NCI-H2196 (cell line): ENCODE measurements around the gene BMP5.

ENCODE experiments used
- DNase-seq: peaks from one replicate; lab custom pipeline; 2025; ENCODE audit not compliant: unreplicated experiment; lab: John Stamatoyannopoulos, UW

Gene BMP5

DNA sequence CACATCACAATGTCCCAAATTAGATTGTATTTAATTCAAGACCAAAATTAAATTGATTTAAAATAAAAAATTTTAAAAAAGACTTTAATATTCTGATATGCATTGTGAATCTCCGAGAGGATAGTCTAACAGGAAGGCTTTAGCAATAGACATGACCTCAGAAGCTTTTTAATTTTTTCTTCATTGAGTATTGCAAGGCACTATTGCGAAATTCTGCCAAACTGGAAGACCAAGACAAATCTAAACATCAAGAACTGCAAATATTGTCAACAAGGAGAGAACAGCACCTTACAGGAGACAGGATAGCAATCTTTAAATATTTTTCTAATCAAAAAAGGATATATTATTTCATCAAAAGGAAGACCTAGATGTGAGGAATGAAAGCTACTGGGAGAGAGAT, 56.9 kb downstream of the BMP5 start:
- DNase-seq, result no peak

- no peak for DNase-seq
These were observed 62.9 kb downstream of the BMP5 start for GRCh38 chr6:55812509-55812908.

DNA sequence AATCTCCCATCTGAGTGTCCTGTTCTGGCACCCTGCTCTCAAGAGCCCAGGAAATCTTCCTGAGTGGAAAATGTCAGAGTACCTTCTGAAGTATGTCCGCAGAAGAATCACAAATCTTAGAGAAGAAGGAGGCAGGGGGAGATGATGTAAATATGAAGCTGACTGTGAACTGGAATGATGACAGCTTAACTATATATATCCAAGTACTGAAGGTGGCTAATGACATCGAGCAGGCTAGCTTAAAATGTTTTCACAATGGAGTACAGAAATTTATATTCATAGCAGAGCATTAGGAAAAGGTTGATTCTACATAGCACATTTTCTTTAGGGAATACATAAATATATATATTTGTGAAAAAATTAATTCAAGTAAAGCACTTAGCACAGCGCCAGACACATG, 64.3 kb downstream of the BMP5 start:
- no peak for DNase-seq

DNA sequence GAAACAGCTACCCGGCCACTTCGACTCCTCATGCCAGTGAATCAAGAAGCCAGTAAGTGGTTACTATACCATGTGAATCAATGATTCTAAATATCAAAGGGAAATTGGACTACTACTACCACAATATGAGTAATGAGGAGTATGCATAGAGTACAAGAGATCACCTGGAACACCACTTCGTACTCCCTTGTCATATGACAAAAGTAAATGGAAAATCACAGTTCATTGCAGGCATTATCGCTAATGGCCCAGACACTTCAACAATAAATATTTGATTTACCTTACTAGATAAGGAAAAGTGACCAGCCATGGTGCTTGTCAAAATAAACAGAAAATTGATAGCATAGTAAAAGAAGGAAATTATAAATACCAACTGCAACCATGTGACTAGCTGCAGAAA, 73.1 kb downstream of the BMP5 start:
- no peak for DNase-seq

- DNase-seq, result no peak
These were observed 76.8 kb downstream of the BMP5 start for GRCh38 chr6:55798571-55798970.

GRCh38 chr6:55794136-55794812, 81.1 kb downstream of the BMP5 start:
- no peak for DNase-seq

DNA sequence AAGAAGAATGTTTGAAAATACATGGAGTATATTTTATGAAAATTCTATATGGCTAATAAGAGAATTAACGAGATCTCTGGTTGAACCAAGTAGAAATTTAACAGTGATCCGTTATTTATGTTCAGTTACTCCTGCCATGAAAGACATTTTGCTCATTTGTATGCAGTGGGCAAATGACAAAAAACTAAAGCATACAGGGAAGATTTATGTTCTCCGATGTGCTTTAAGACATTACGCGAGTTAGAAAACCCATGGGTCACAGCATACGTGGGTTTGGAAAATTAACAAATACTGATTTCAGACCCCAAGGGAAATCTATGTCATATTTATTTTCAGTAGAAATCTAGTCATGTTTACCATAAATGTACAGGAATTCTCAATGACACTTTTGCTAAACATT, 90.1 kb downstream of the BMP5 start:
- no peak for DNase-seq

DNA sequence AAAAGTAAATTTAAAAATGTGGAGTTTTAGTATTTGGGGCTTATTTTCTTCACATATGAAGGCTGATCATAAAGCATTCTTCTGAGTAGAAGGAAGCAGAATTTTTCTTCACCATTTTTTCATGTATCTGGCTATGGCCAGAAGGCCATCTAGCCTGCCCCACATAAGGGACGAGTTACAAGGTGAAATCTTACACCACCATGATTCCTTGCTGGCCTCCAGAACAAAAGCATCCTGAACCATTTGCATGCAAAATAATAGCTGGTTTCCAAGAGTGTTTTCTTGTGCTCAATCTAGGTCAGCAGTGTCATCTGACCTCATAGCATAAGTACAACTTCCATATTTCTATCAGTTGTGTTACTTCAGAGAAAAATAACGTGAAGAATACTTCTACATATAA, 93.1 kb downstream of the BMP5 start:
- DNase-seq, result no peak

GRCh38 chr6:55778705-55779104, 96.7 kb downstream of the BMP5 start:
- no peak for DNase-seq

GRCh38 chr6:55777469-55777868, 97.9 kb downstream of the BMP5 start:
- DNase-seq, result no peak

DNA sequence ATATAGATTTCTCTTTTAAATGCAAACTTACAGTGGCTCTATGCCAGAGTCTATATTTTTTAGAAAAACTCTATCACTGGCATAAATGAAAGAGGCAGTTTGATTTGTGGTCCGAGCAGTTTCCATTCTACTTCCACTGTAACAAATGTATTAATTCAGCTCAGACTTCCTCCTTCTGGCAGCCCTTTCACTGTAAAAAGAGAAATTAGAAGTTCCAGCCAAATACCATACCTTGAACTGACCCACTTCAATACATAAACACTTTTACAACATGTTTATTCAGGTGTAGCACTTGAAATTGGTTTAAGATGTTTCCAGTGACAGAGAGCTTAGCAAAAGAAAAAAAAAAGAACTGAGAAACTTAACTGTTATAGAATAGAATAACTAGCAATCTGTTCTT, 99.3 kb downstream of the BMP5 start:
- no peak for DNase-seq

DNA sequence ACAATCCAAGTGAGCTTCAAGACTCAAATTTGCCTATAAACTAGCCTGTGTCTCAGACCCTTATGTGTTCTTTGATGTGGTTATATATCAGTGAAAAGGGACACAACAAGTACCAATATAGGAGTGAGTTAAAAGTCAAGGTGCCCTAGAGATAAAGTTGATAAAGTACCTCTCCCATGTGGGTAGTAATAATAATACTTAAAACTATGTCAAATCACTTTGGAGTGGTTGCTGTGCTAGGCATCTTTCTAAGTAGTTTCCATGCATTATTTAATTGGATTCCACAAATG, 100.4 kb downstream of the BMP5 start:
- DNase-seq, result no peak

DNA sequence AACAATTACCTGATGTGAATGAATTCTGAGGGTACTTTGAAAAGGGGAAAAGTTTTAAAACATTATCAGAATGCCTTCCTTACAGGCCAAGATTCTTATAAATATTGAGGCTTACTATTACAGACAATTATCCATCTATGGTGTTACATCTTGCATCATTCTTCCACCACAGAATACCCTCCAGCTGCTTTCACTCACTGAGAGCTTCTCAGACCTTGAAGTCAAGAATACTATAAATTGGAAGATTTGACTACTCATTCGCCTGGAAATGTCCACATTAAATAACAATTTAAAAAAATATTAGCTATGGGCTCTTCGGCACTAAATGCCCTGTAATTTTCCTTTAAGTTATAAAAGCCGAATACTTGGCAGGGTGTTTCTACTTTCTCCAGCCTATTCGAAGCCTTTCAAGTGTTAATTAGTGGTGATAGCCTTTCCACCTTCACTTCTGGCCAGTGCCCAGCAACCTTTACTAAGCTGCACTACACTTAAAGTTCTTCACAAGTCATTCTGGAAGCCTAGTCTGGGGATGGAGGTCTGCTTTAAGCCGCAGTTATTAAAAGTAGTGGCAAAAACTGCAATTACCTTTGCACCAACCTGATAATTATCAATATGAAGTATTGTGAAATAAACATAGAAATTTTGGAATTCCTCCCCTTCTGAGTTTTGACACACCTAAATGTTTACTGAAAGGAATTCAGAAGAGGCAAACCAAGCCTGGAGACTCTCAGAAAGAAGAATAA, 100.9 kb downstream of the BMP5 start:
- no peak for DNase-seq

DNA sequence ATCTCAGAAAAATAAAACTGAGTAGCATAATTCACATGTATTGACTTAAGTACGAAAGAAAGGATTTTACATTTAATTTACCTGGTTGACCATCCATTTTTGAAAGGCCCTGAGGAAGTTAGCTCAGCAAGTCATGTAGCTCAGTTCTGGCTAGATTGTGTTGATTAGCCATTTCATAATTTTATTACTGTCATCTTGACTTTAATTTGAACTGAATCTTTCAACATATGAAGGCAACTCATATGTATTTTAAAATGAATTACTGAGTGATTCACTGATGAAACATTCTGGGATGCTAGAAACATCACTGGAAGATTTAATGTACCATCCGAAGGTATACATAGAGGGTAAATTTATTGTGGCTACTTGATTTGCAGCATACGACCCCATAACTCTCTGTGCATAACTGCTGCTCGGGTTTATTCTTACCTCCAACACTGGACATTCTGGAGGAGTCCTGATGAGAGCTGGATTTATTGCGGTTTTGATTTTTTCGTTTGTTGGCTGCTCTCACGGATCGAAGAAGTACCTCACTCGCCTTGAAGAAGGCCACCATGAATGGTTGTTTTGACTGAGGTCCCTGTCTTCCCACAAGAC, 101.7 kb downstream of the BMP5 start:
- no peak for DNase-seq

DNA sequence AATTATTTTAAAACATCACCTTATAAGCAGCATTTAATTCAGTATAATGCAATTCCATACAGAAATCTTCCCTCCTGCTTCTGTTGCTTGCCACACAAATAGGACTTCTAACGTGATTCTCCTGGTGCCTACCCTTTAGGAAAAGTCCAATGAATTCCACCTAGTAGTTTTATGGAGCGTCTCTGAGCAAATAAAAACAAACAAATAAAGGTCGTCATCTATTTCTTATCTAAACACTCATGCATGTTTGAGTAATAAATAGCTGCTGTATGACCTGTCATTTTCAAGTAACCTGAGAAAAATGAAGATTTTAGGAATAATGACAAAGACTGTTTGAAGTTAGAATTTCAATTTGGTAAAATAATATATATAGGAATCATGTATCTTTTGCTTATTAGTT, 102.7 kb downstream of the BMP5 start:
- DNase-seq, result no peak

DNA sequence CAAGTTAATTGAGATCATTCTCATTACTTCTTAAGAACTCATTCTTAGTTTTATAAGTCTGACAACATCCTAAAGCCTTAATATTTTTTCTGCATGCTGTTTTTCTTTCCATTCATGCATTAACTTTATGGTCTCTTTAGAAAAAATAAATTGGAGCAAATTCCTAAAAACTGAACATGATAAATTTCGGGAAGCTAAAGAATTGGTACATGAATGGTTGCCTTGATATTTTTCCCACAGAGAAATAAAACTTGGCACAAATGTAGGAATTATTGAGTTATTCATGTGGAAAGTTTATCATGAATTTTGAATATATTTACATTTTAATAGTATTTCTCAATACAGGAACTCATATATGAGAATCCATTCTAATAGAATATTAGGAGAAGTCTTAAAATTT, 115.9 kb downstream of the BMP5 start:
- no peak for DNase-seq

- DNase-seq, result no peak
These were observed 117.0 kb downstream of the BMP5 start for GRCh38 chr6:55758156-55758937.

DNA sequence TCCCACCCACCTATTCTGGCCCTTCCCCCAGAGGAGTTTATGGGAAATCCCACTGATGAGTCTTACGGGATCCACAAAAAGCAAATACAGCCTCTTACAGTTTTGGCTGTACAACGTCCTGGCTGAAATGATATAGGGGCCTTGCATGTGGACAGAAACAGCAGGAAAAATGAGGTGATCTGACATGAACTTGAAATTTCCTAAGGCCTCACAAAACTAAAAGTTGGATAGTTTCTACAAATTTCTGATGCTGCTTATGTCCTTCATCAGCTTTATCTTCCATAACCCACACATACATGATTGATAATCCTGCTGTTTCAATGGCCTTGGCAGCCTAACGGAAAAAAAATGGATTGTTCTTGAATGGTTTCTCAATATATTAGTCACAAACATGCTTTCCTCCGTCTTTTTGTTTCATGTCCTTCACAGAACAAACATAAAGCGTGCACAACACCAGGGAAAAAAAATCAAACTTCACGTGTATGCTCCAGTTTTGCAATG, 118.8 kb downstream of the BMP5 start:
- DNase-seq, result no peak

DNA sequence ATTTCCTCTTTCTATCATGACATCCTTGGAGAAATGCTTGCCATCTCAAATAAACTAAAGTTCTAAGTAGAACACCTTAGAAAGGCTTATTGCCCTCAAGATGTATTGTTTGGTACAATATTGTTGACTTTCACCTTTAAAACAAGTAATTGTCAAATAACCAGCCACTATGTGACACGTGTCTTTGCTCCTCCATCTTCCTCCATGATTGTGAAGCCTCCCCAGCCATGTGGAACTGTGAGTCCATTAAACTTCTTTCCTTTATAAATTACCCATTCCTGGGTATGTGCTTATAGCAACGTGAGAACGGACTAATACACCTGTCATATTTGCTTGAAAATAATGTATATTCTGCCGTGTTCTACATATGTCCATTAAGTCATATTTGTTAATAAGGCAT, 126.5 kb downstream of the BMP5 start:
- DNase-seq, result no peak

DNA sequence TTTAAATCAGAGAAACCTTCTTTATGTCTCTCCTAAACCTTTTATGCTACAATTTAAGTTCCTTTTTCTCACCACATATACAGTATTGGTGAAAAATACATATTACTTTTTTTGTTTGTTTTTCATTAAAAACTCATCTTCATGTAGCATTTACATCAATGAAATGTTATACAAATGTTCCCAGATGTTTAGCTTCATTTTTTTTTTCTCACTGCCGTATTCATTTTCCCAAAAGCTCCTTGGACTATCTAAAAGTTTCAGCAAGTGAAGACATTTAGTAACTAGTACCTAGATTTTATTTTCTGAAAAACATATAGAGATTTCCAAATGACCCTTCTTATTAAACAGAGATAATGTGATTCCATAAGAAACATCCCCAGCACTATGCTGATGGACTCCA, 128.9 kb downstream of the BMP5 start:
- DNase-seq, result no peak

DNA sequence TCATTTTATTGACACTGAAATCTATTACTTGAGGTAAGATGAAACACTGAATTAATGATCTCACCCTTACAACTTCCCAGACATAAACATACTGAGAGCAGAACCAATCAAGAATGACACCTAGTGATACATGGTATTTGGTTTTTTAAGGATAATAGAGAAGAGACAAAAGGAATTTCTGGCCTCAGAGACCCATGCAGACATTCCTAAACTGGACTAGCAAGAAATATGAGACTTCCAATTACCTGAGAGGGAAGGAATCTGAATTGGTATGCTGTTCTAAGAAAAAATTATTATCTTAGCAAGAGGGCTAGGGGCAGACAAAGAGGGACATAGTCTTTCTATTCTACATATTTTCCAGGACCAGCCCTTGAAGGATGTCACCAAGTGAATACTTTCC, 141.1 kb downstream of the BMP5 start:
- DNase-seq, result no peak

GRCh38 chr6:55729665-55730064, 145.7 kb downstream of the BMP5 start:
- no peak for DNase-seq
